ENCODE data around the gene CCDC137.

Gene CCDC137

GRCh38 chr17:81683584-81684441 lies 17.3 kb downstream of the CCDC137 start, which contains the start of the genes ARL16 and HGS:
ARL16 (minus strand) TSS chr17:81683797; CDS start chr17:81683753, 44 bp downstream.
HGS (plus strand) TSS chr17:81684011; CDS start chr17:81684067, 56 bp downstream.
- DNase-seq: peak; percentile 97

GRCh38 chr17:81684442-81684911 lies 17.9 kb downstream of the CCDC137 start:
- peak; percentile 27 for DNase-seq

DNA sequence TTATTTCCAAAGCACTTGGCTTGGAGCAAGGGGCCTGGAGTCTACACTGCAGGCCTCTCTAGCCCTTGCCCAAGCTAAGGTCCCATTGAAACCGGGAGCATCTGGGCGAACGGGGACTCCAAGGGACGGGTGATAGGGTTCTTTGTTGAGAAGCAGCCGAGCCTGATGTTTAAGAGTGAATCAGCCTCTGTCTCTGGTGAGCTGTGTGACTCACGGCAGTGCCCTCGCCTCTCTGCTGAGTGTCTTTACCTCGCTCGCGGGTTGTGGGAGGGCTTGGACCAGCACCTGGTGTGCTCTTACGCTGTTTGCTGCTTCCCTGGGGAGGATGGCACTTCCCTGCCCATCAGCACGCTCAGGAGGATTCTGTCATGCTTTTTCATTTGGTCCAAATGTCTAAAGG lies 18.6 kb downstream of the CCDC137 start:
- DNase-seq: peak; percentile 23

- no peak for DNase-seq
Observed at GRCh38 chr17:81686614-81687013, 20.1 kb downstream of the CCDC137 start.

- DNase-seq: no peak
Observed at GRCh38 chr17:81687770-81688541, 21.4 kb downstream of the CCDC137 start.

DNA sequence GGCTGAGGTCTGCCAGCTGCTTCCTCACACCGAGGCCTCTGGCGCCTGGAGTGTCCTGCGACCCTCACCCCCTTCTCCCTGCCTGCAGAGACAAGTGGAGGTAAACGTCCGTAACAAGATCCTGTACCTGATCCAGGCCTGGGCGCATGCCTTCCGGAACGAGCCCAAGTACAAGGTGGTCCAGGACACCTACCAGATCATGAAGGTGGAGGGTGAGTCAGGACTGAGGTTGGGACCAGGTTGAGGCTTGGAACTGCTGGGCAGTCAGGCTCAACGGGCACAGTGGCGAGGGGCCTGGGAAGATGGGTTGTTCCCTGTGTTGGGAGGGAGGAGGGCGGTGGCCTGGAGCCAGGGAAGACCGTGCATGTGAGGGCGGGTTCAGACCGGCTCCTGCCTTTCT lies 22.1 kb downstream of the CCDC137 start:
- no peak for DNase-seq

DNA sequence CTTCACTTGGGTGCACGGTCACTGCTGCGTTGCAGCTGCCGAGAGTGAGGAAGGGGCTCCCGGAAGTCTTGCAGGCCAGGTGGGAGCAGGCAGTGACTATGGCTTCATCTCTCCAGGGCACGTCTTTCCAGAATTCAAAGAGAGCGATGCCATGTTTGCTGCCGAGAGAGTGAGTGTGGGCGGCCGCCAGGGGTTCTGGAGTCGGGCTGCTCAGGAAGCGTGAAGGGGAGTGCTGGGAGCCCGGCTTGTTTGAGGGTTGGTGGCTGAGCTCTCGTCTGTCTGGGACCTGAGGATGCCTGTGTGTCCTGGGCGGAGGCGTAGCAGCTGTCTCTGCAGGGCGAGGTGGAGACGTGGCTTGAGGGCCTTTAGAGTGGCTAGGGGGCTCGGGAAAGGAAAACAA lies 23.5 kb downstream of the CCDC137 start:
- DNase-seq: no peak

DNA sequence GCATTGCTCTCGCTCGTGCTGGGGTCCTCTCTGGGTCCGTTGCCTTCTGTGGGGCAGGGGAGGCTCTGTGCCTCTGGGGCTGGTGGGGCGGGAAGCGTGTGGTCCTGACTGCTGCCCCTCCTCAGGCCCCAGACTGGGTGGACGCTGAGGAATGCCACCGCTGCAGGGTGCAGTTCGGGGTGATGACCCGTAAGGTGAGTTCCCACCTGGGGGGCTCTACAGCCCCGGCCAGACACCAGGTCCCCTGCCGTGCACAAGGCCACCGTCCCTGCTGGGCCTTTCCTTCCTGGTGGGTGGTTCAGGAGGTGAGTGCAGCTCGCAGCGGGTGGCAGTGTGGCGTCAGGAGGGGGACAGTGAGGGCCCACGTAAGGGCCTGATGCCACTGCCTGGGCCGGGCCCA lies 24.0 kb downstream of the CCDC137 start:
- DNase-seq: no peak

- DNase-seq: no peak
Observed at GRCh38 chr17:81691196-81691595, 24.7 kb downstream of the CCDC137 start.

GRCh38 chr17:81691608-81692007 lies 25.1 kb downstream of the CCDC137 start:
- DNase-seq: no peak

- no peak for DNase-seq
Observed at GRCh38 chr17:81693509-81694210, 27.1 kb downstream of the CCDC137 start.

DNA sequence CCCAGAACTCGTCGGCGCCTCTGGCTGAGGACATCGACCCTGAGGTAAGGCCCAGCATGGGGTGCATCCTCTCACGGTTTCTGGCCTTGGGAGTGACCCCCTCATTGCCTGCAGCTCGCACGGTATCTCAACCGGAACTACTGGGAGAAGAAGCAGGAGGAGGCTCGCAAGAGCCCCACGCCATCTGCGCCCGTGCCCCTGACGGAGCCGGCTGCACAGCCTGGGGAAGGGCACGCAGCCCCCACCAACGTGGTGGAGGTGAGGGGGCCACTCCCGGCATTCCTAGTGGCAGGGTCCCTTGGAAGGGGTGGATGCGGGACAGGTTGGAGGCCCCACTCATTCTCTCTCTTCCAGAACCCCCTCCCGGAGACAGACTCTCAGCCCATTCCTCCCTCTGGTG lies 28.3 kb downstream of the CCDC137 start:
- DNase-seq: no peak

DNA sequence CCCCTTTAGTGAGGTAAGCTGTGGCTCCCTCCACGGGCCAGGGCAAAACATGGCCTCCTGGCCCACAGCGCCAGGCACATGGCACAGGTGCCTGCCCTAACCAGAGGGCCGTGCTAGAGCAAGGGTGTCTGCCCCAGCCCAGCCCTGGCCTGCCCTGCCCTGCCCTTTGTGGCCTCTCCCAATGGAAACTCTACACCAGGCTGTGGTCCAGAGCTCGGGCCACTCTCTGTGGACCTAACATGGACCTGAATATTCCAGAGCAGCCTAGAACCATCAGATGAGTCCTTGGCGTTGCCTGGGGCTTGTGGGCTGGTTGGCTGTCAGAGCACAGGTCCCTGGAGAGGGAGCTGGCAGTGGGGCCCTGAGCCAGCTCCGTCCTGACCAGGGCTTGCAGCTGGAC lies 28.7 kb downstream of the CCDC137 start:
- DNase-seq: no peak

DNA sequence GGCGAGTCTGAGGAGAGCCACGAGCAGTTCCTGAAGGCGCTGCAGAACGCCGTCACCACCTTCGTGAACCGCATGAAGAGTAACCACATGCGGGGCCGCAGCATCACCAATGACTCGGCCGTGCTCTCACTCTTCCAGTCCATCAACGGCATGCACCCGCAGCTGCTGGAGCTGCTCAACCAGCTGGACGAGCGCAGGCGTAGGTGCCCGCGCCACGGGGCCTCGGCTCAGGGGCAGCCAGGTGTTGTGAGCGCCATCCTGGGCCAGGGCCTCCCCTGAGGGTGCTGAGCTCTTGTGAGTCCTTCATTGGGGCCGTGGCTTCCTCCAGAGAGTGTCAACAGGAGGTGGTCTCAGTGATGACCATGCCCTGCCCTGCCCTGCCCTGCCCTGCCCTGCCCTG lies 29.3 kb downstream of the CCDC137 start:
- no peak for DNase-seq

DNA sequence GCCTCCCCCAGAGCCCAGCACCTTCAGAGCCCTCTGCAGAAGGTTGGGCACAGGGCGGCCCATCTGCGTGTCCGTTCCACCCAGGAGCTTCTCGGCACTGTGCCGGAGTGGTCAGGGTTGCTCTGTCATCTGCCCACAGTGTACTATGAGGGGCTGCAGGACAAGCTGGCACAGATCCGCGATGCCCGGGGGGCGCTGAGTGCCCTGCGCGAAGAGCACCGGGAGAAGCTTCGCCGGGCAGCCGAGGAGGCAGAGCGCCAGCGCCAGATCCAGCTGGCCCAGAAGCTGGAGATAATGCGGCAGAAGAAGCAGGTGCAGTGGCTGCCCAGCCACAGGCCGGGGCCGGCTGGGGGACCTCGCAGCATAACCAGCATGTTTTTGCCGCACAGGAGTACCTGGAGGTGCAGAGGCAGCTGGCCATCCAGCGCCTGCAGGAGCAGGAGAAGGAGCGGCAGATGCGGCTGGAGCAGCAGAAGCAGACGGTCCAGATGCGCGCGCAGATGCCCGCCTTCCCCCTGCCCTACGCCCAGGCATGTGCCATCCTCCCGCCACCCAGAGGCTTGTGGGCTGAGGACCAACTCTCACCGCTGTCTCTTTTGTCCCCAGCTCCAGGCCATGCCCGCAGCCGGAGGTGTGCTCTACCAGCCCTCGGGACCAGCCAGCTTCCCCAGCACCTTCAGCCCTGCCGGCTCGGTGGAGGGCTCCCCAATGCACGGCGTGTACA lies 29.8 kb downstream of the CCDC137 start:
- DNase-seq: no peak

GRCh38 chr17:81697261-81698044 lies 30.9 kb downstream of the CCDC137 start:
- DNase-seq: no peak

- DNase-seq: no peak
Observed at GRCh38 chr17:81700353-81701287, 34.1 kb downstream of the CCDC137 start.

DNA sequence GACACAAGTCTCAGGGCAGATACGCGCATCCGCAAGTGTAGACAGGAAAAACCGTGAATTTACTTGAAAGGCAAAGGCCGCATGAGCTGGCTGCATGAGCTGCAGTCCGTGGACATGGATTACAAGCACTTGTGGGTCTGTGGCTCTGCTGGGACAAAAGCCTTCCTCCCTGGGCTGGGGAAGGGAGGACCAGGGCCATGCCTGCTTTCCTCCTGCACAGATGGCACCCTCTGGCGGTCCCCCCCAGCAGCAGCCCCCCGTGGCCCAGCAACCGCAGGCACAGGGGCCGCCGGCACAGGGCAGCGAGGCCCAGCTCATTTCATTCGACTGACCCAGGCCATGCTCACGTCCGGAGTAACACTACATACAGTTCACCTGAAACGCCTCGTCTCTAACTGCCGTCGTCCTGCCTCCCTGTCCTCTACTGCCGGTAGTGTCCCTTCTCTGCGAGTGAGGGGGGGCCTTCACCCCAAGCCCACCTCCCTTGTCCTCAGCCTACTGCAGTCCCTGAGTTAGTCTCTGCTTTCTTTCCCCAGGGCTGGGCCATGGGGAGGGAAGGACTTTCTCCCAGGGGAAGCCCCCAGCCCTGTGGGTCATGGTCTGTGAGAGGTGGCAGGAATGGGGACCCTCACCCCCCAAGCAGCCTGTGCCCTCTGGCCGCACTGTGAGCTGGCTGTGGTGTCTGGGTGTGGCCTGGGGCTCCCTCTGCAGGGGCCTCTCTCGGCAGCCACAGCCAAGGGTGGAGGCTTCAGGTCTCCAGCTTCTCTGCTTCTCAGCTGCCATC lies 34.9 kb downstream of the CCDC137 start:
- DNase-seq: no peak

GRCh38 chr17:81702934-81703746 lies 36.6 kb downstream of the CCDC137 start, which contains the start of gene MRPL12:
MRPL12 (plus strand) TSS chr17:81703367; CDS start chr17:81703502, 135 bp downstream.
- DNase-seq: peak; percentile 90

Data from CD4-positive, alpha-beta T cell treated with Interleukin-6 for 4 hours (primary cell).